K562 (cell line): Measurements from ENCODE around the gene ERICH2. TPM values are rescaled to one million over a fixed set of nuclear protein-coding genes. Genes with fewer than 3 reads are reported as not detected.

Experiments
- CCNT2 ChIP-seq: IDR thresholded peaks from 2 replicates; pipeline ENCODE4 v1.6.1; 2011; ENCODE audit warnings: borderline replicate concordance, low read depth, mild to moderate bottlenecking, moderate library complexity, mixed read lengths, low read length; ENCODE audit not compliant: insufficient read length; ENCODE audit errors: extremely low read depth
- GMEB1 ChIP-seq: fragments of 250-450 bp; sonication (Bioruptor Pico); IDR thresholded peaks from 2 replicates; pipeline ENCODE4 v1.4.0; 2020; ENCODE audit warnings: mild to moderate bottlenecking
- MLLT1 ChIP-seq, 2 experiments: fragments of 450-650 bp; IDR thresholded peaks; 2 replicates each; pipeline ENCODE4 v1.6.1; 2016
- MXD1 ChIP-seq: fragments of 250-450 bp; sonication (Bioruptor Pico); IDR thresholded peaks from 2 replicates; pipeline ENCODE4 v1.8.0; 2021; ENCODE audit warnings: borderline replicate concordance, mild to moderate bottlenecking, moderate library complexity; ENCODE audit not compliant: poor library complexity, severe bottlenecking
- NCOA4 ChIP-seq: fragments of 450-650 bp; IDR thresholded peaks from 2 replicates; pipeline ENCODE4 v1.6.1; 2018; ENCODE audit warnings: mild to moderate bottlenecking; ENCODE audit not compliant: partially characterized antibody
- TAF9B ChIP-seq: fragments of 450-650 bp; IDR thresholded peaks from 2 replicates; pipeline ENCODE4 v1.6.1; 2018; ENCODE audit warnings: mild to moderate bottlenecking; ENCODE audit not compliant: partially characterized antibody
- ZBTB40 ChIP-seq, 2 experiments: fragments of 450-650 bp in 1 of 2; sonication (generic) in 1 of 2; formaldehyde crosslinking in 1 of 2; IDR thresholded peaks; 2 replicates each; pipeline versions ENCODE4 v1.7.1 to v1.9.0; 2016 to 2022; ENCODE audit warnings: inconsistent platforms in 1 of 2, mild to moderate bottlenecking in 1 of 2, missing genetic modification reagents in 1 of 2
- ZFP36 ChIP-seq: fragments of 150-350 bp; IDR thresholded peaks from 2 replicates; pipeline ENCODE4 v1.6.1; 2018; ENCODE audit warnings: low read length, low read depth; ENCODE audit not compliant: partially characterized antibody
- ZNF354B ChIP-seq: fragments of 250-450 bp; sonication (Bioruptor Pico); IDR thresholded peaks from 2 replicates; pipeline ENCODE4 v1.4.0; 2020
- polyA plus RNA-seq, 8 experiments: library from polyadenylated mRNA; depleted of rRNA in 4 of 8; stranded (reverse) in 5 of 8; unstranded in 3 of 8; fragments of >200 nt; fragmentation: Nextera tagmentation in 2 of 8; fragmentation: Illumina TruSeq in 1 of 8; extraction: Ambion mirVana in 2 of 8; extraction: Trizol in 1 of 8; gene quantifications; 2 replicates each; pipeline versions ENCODE4 v1.2.1 to v1.2.3, GENCODE V29; 2011 to 2014; ENCODE audit warnings: inconsistent platforms in 1 of 8, missing spikeins in 1 of 8
- total RNA-seq, 7 experiments: library from RNA; depleted of rRNA in 6 of 7; stranded (reverse); fragments of >200 nt in 6 of 7; fragmentation: Illumina TruSeq in 2 of 7; extraction: Trizol in 2 of 7; gene quantifications; 2 replicates each; pipeline versions ENCODE4 v1.2.1 to v1.2.3, GENCODE V29; 2011 to 2021; ENCODE audit warnings: low replicate concordance in 1 of 7

Gene ERICH2
- total and polyA plus RNA-seq, 9 of the 15 experiments (the other 6 are each of a cell fraction or from before 2014, with no cell fraction given): 0.85 to 2.4 (median 1.6) TPM

GRCh38 chr2:170743530-170744239, 26.5 kb upstream of the ERICH2 start (continued):
- TF ChIP-seq ZBTB40 (IDR thresholded peaks at IDR 0.05) (no peak), ZBTB40 (CRISPR knock-in tag; IDR thresholded peaks at IDR 0.05) (no peak), CCNT2 (no peak), MXD1 (CRISPR knock-in tag) (no peak), ZNF354B (CRISPR knock-in tag) (no peak), TAF9B (no peak), NCOA4 (no peak), ZFP36 (no peak), MLLT1 (IDR thresholded peaks at IDR 0.05) (no peak), GMEB1 (CRISPR knock-in tag) (no peak)
